Stimulated activated CD4-positive, alpha-beta T cell treated with anti-CD3 and anti-CD28 coated beads, Interleukin-1b, Interleukin-23, amount 100 ng/mL, for 48 hours (primary cell): ENCODE measurements around the gene PCTP.

Experiments
- DNase-seq: peaks from one replicate; pipeline ENCODE4 v3.0.0-alpha.2; 2020

Gene PCTP

GRCh38 chr17:55750750-55751657 is at the start of gene PCTP:
Gene PCTP (plus strand): TSS chr17:55751051. CDS start chr17:55751104, 53 bp downstream.
- peak; percentile 87 for DNase-seq

DNA sequence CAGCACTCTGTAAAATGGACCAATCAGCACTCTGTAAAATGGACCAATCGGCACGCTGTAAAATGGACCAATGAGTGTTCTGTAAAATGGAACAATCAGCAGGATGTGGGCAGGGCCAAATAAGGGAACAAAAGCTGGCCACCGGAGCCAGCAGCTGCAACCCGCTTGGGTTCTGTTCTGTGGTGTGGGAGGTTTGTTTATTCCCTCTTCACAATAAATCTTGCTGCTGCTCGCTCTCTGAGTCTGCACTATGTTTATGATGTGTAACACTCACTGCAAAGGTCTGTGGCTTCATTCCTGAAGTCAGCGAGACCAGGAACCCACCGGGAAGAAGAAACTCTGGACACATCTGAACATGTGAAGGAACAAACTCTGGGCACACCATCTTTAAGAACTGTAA is 48.7 kb upstream of the PCTP start:
- no peak for DNase-seq

DNA sequence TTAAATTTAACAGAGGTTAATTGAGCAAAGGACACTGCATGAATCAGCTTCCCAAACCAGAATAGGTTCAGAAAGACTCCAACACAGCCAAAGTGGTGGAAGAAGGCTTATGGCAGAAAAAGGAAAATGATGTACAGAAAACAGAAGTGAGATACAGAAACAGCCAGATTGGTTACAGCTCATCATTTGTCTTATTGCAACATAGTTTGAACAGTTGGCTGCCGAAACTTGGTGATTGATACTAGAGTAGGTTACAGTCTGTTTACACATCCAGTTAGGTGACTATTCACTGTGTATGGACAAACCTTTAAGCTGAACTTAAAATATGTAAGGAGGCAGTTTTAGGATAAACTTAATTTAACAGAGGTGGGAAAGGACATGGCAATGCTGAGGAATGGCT is 46.5 kb upstream of the PCTP start:
- DNase-seq: no peak

- DNase-seq: no peak
Observed at GRCh38 chr17:55705847-55706246, 45.0 kb upstream of the PCTP start.

- no peak for DNase-seq
Observed at GRCh38 chr17:55706808-55707773, 43.8 kb upstream of the PCTP start.

DNA sequence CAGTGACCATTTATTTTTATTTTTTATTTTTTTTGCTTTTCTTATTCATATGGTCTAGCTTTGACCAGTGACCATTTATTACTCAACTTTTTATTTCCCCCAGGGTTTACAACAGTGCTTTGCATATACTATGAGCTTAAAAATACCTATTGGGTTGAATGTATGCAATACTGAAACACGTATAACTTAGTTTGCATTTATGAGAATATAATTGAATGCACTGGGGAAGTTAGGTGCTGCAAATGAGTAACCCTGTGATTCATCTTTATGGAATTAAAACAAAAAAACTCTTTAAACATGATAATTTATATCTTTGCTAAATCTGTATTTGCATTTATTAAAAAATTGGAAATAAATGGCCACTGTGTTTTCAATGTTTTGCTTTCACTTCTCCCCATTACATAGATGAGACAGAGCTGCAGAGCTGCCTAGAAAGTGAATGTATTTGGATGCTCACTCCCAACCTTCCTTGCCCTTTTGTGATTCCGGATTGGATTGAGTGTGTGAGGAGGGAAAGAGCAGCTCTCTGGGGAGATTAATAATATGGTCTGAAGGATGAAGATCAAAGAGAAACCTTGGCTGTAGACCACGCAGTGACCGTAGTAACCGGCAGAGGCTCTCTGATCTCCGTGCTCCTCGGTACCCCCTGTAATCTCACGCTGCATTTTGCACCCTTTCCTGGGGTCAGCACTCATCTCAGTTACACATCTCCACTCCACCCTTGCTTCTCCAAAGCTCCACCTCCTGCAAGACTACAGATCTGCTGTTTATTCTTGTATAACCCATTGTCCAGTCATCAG is 42.5 kb upstream of the PCTP start:
- no peak for DNase-seq

DNA sequence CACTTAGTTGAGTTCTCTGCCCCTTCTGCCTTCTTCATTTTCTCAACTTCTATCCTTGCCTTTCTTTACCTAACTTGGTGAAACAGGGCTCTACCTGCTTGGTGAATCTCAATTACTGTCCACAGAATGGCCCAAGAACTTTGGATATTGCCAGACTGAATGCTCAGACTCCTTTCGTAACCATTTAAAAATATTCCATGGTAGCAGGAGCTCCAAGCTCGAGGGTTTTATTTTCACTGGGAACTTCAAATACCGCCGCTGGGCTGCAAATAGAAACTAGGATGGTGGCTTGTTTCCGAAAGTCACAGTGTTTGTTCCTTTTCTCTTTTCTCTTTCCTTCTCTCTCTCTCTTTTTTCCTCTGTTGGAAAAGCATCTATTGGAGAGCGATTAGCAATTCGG is 41.4 kb upstream of the PCTP start:
- DNase-seq: no peak

- DNase-seq: no peak
Observed at GRCh38 chr17:55709984-55710383, 40.9 kb upstream of the PCTP start.

DNA sequence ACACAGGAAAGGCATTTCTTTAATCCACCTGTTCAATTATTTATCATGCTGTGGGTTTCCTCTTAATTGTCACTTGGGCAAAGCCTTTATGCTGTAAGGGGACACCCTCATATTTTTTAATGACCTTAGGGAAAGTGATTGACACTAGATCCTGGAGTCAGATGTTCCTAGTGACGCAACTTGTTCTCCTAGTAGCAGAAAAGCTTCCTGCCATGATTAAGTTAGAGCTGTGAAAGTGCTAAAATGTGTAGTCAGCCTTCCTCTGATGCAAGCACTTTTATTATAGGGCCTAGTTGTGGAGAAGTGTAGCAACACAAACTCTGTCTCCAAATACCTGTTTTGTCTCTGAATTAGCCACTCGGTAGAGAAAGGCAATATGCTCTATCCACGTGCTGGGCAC is 40.4 kb upstream of the PCTP start:
- no peak for DNase-seq

GRCh38 chr17:55710829-55711496 is 39.9 kb upstream of the PCTP start:
- no peak for DNase-seq

- DNase-seq: no peak
Observed at GRCh38 chr17:55717432-55717831, 33.4 kb upstream of the PCTP start.

DNA sequence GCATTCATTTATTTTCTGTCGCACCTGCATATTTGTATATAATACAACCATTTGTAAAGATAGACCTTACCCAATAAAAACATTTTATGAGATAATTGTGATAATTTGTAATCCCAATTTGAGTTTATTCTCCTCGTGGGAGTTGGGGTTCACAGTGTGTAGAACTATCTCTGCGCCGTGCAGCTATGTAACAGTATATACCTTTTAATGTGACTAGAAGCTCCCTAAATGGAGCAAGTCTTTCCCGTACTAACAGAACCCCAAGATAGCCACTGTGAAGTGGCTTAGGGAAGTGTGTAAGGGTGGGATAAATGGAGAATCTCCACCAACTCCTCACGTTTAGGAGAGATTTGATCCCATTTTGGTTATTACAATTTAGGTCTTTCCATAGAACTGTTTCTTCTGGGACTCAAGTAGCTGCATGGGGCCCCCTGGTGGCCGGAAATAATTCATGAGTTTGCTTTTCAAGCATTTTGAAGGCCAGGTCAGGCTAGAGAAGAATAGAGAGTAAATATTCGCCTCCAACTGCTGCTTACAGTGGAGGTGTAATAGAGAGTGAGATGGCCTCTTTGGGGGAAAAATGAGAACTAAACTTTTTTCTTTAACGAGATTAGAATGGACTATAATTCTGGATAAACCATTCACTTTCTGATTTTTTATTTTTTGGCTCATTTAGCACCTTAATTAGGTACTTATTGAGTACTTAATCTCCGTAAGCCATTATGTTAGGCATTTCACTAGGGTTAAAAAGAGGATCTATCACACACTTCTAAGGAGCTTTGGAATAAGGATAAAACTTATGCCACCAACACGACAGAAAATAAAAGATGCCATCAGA is 32.7 kb upstream of the PCTP start:
- DNase-seq: peak; percentile 55

DNA sequence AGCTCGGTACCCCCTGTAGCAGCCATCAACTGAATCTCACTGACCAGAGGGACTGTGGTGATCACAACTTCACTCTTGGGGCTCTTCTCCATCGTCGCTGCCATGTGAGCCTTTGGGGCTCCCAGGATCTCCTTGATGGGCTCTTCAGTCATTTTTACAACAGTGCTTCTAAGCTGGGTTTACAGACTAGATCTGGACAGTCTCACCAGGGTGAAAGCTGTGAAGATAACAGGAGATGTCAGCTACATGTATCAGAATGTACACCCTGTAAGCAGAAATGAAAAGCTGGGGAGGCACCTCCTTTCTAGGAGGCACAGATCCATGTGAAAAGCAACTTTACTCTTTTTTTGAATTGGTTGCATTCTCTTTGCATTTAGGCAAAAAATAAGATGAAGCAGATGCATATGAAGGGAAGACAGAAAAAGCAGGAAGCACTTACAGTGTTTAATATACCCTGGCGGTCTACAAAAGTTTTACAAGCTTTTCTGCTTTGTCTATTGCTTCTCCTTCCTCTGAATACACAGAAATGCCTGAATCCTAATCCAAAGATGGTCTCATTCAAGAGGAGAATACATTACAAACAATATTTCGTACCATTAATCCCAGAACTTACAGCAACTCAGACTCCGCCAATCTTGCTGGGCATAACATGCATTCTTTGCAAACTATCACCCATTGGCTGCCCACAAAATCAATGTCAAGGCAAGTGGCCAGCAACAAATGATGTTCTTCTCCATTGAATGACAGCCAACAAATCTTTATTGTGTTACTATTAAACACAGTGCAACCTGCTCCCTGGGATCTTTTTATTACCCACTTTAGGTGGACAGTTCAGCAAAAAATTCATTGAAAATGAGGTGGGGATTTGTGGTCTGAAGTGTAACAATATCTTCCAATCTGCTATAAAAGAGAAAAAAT is 29.7 kb upstream of the PCTP start:
- DNase-seq: no peak

DNA sequence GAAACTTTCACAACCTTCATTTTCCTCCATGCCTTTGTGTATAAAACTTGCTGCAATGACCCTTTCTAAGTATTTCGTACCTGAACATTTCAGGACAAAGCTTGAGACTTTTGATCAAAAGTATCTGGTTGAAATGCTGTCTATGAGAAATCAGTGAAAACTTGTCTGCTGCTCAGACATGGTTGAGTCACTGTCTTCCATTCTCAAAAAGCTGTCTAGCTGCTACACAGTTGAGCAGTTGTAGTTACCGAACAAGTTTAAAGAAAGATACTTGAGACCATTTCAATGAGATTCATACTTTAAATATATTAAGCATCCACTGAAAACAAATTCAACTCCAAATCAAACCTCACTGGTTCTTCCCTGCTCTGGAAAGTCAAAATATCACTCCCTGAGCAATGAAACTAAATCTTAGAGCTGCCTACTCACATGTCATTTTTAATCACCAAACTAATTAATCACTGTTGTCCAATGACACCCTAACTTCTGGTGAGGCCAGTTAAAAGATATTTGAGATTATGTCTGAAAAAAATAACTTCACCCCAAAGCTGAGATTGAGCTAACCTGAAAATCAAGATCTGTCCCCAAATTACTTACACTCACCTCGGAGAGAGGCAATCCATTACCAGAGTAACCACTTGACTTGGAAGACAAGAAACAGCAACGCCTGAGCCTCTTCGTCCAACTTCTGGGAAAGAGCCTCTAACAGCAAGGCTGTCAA is 28.7 kb upstream of the PCTP start:
- no peak for DNase-seq

DNA sequence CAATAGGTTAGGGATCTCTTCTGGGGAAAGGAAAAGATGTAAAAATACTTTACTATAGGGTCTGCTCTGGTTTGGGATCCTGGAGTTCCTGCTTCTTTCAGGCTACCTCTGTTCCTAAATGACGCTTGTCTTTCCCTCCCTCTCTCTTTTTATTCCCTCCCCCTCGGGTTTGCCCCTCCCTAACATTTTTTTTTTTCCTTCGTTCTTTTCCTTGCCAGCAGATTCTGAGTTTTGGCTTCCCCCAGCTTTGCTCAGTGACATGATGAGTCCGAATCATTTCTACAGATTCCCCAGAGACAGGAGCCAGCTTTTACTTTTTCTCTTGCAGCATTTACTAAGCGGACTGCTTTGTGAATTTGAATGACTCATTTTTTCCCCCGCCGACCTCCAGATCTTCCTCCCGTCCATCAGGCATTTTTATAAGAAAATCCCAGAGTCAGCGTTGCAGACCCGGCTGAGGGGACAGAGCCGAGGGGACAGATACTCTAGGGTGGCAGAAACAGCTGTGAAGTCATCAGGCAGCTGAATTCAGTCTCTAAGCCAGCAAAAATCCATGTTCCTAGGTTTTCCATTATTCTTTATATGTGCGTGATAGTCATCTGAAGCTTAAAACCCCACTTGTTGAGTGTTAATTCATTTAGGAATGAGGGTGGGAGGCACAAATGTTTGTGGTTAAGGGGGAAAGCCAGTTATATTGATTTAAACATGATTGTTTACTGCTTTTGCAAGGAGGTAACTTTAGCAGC is 27.9 kb upstream of the PCTP start, which contains the start of gene TMEM100:
TMEM100 (minus strand) TSS at position 123 of the 746 bp plus-strand sequence. CDS start 1,794 bp downstream, outside the sequence.
- DNase-seq: no peak

GRCh38 chr17:55723488-55723848 is 27.4 kb upstream of the PCTP start:
- no peak for DNase-seq

DNA sequence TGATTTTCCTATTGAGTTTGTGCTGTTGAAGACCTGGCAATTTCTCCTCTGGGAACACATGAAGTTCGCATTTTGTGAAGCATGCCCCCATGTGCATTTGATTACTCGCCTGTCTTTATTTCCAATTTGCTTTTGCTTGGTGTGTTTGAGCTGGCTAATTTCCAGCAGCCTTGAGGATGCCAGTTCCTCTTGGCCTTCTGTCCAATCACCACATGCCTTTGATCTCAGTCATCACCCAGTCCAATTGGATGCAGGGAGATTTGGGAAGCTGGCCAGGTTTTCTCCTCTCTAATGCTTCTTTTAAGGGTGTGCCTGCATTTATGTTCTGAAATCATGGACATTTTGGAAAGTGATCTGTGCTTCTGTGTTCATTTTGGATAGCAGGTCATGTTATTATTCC is 24.4 kb upstream of the PCTP start:
- no peak for DNase-seq

DNA sequence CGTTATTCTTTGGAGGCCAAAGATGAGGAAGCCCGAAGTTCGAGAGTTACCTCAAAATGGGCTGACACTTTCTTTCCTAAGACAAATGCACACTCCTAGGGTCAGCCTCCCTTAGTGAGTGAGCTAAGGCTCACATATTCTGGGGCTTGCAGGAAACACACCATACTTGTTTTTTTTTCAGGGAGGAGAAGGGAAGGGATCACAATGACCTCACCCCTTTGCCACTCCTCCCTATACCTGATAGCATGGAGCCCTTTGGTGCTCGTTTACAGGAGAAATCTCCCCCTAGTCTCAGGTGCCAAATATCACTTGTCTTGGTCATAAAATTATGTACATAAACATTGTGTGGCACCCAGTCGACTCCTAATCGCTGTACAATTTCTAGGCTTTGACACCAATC is 23.6 kb upstream of the PCTP start:
- DNase-seq: no peak

DNA sequence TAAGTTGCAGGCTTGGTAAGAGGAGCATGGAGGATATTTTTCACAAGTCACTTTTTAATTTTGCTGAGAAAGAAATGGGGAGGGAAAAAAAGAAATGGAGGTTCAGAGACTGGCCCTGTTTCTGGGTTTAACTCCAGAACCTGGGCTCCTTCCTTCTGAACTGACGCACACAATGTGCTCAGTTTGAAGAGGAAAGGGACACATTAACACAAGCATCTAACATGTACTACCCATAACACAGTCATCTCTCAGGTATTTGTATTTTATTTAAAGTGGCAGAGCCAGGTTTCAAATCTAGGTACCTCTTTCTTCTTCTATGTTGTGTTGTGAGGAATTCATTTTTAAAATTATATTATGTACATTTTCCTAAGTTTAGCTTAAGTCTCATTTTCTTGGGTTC is 22.9 kb upstream of the PCTP start:
- no peak for DNase-seq
